ENCODE results near the gene NFYA. TPM values are rescaled to one million over a fixed set of nuclear protein-coding genes. Genes with fewer than 3 reads are reported as not detected.

NFYA gene
- total and polyA plus RNA-seq, 2 of the 13 experiments (the other 11 are each of a cell fraction or from before 2014, with no cell fraction given) = 16.0 to 22.9 TPM

DNA sequence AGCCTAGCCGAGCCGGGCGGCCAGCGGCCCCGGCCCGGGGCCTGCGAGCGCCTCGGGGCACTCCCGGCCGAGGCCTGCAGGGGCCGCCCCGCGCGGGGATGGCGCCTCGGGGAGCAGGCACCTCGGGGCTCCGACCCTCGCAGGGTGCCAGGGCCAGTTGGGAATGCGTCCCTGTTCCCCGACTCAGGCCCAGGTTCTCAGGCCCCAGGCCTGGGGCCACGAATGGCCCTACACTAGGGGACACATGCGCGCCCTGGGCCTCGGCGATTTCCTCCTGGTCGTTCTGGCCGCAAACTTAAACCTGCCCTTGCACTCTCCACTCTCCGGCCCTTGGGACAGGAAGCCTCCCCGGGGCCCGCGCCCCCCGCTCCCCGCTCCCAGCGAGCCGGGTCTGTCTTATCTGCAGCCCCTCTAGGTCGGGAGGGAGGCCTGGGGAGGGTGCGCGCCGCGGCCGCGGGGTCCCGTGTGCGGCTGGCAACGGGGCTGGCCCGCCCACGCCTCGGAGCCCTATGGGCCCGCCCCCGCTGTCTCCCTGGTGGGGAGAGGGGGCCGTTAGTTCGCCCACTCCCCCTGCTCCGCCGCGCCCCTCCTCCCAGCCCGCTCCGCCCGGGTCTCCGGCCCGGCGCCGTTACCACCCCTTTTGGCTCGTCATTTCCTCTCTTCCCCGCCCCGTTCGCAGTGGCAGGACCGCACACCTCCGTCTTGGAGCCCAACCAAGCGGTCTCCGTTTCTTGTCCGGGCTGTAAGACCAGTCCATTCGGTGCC is 611 bp downstream of the NFYA start (continued):
- TF ChIP-seq NBN (conservative IDR thresholded peaks at IDR 0.05) (no peak), ZSCAN5A (CRISPR knock-in tag; IDR thresholded peaks at IDR 0.05; ENCODE audit: borderline replicate concordance) (no peak), SAFB2 (CRISPR knock-in tag; IDR thresholded peaks at IDR 0.05; ENCODE audit: borderline replicate concordance, low read depth) (peak; percentile 17; the same call in 1 of the 2 replicates), ZNF547 (CRISPR knock-in tag; IDR thresholded peaks at IDR 0.05) (no peak), ZNF747 (CRISPR knock-in tag; IDR thresholded peaks at IDR 0.05; ENCODE audit: borderline replicate concordance) (0 out of 2 replicates have a peak, but pooled peaks have one; percentile 16), ZNF225 (CRISPR knock-in tag; IDR thresholded peaks at IDR 0.05) (no peak; the same call in 1 of the 2 replicates), ZFP37 (CRISPR knock-in tag; IDR thresholded peaks at IDR 0.05; ENCODE audit: borderline replicate concordance) (0 out of 2 replicates have a peak, but pooled peaks have one; percentile 50)
- TF ChIP-seq, protein P1, sequence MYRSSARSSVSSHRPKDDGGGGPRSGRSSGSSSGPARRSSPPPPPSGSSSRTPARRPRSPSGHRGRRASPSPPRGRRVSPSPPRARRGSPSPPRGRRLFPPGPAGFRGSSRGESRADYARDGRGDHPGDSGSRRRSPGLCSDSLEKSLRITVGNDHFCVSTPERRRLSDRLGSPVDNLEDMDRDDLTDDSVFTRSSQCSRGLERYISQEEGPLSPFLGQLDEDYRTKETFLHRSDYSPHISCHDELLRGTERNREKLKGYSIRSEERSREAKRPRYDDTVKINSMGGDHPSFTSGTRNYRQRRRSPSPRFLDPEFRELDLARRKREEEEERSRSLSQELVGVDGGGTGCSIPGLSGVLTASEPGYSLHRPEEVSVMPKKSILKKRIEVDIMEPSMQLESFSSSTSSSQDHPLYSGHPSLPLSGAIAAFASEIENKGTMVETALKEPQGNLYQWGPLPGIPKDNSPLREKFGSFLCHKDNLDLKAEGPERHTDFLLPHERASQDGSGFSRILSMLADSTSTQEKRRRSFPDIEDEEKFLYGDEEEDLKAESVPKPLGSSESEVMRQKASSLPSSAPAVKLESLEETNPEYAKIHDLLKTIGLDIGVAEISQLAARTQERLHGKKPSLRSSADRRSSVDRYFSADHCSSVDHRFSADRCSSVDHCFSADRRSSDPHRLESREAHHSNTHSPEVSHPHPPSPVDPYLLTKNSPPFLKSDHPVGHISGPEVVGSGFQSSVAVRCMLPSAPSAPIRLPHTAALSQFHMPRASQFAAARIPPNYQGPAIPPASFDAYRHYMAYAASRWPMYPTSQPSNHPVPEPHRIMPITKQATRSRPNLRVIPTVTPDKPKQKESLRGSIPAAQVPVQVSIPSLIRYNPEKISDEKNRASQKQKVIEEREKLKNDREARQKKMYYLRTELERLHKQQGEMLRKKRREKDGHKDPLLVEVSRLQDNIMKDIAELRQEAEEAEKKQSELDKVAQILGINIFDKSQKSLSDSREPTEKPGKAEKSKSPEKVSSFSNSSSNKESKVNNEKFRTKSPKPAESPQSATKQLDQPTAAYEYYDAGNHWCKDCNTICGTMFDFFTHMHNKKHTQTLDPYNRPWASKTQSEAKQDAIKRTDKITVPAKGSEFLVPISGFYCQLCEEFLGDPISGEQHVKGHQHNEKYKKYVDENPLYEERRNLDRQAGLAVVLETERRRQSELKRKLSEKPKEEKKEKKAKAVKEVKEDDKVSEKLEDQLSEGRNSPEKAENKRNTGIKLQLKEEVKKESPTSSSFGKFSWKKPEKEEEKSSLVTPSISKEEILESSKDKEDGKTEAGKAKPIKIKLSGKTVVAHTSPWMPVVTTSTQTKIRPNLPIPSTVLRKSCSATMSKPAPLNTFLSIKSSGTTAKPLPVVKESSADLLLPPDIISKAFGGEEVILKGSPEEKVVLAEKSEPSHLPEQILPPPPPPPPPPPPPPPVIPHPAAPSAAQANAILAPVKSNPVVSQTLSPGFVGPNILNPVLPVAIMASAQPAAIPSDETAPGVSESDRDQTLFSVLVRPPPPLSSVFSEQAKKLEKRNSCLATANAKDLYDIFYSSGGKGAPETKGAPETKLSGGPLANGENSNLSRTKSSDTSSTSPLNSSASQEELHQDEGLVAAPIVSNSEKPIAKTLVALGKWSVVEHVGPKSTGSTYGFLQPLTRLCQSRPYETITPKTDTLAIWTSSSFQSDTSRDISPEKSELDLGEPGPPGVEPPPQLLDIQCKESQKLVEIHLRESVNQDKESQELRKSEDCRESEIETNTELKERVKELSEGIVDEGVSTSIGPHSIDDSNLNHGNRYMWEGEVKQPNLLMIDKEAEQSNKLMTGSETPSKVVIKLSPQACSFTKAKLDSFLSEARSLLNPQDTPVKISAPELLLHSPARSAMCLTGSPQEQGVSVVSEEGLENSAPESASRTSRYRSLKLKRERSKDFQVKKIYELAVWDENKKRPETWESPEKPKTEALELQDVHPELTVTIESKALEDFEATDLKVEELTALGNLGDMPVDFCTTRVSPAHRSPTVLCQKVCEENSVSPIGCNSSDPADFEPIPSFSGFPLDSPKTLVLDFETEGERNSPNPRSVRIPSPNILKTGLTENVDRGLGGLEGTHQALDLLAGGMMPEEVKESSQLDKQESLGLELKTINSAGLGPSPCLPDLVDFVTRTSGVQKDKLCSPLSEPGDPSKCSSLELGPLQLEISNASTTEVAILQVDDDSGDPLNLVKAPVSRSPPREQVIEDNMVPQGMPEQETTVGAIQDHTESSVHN (CRISPR knock-in tag; IDR thresholded peaks at IDR 0.05) = no peak
- TF ChIP-seq, protein P2, sequence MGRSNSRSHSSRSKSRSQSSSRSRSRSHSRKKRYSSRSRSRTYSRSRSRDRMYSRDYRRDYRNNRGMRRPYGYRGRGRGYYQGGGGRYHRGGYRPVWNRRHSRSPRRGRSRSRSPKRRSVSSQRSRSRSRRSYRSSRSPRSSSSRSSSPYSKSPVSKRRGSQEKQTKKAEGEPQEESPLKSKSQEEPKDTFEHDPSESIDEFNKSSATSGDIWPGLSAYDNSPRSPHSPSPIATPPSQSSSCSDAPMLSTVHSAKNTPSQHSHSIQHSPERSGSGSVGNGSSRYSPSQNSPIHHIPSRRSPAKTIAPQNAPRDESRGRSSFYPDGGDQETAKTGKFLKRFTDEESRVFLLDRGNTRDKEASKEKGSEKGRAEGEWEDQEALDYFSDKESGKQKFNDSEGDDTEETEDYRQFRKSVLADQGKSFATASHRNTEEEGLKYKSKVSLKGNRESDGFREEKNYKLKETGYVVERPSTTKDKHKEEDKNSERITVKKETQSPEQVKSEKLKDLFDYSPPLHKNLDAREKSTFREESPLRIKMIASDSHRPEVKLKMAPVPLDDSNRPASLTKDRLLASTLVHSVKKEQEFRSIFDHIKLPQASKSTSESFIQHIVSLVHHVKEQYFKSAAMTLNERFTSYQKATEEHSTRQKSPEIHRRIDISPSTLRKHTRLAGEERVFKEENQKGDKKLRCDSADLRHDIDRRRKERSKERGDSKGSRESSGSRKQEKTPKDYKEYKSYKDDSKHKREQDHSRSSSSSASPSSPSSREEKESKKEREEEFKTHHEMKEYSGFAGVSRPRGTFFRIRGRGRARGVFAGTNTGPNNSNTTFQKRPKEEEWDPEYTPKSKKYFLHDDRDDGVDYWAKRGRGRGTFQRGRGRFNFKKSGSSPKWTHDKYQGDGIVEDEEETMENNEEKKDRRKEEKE (IDR thresholded peaks at IDR 0.05) = no peak
- TF ChIP-seq, protein P3, sequence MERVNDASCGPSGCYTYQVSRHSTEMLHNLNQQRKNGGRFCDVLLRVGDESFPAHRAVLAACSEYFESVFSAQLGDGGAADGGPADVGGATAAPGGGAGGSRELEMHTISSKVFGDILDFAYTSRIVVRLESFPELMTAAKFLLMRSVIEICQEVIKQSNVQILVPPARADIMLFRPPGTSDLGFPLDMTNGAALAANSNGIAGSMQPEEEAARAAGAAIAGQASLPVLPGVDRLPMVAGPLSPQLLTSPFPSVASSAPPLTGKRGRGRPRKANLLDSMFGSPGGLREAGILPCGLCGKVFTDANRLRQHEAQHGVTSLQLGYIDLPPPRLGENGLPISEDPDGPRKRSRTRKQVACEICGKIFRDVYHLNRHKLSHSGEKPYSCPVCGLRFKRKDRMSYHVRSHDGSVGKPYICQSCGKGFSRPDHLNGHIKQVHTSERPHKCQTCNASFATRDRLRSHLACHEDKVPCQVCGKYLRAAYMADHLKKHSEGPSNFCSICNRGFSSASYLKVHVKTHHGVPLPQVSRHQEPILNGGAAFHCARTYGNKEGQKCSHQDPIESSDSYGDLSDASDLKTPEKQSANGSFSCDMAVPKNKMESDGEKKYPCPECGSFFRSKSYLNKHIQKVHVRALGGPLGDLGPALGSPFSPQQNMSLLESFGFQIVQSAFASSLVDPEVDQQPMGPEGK (CRISPR knock-in tag; IDR thresholded peaks at IDR 0.05) = peak; percentile 98
